ENCODE data around the gene MEIKIN.

Gene MEIKIN

DNA sequence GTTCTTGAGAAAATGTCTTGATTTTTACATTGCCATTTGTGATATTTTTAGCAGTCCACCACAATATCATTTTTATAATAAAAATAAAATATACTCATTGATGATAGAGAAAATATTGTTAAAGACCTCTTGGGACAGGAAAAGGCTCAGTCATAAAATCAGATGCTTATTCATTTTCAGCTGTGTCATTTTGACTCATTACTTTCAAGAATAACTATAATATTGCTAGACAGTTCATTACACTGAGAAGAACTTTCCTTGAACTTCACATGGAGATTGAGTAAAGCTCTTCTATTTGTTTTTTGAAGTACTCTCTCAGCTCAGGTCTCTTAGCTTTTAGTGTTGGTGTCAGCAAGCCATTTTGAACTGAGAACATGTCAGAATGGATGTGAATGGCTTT, 8.5 kb upstream of the MEIKIN start:
- Mint-ChIP-seq H3K4me1 (peaks cover 28% of the 10 kb centered on the region), H3K27ac (no peak overlapping the region), H3K27me3 (no peaks in the 10 kb centered on the region), H3K36me3 (ENCODE audit: low read depth) (peaks cover 14% of the 10 kb centered on the region), H3K4me3 (no peak overlapping the region), H3K9me3 (no peaks in the 10 kb centered on the region)
- no peak for DNase-seq
- no peak for ATAC-seq

DNA sequence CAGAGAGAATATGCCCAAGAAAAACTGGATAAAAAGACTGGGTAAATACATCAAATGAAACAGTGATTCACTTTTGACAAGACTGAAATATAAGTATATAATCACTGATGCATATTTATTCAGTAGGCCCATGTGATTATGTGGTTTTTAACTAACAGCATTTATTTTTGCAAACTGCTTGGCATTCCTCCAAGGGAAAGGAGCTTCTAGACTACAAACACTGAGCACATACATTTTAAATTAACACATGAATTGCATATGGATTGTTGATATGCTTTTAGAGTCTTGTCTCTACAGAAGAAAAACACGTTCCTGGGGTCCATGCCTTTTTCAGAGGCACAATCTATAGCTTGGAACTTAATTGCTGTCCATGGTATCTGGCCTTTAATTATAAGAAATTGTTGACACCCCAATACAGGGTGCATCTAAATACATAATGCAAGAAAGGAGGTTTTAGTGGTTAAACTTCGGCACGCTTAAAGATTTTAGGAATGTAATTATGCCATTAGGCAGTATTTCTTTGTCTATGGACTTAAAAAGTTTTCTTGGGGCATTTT, 6.9 kb upstream of the MEIKIN start:
- no peaks in the 10 kb centered on the region for H3K9me3 Mint-ChIP-seq
- H3K4me1 Mint-ChIP-seq: peaks cover 16% of the 10 kb centered on the region
- H3K36me3 Mint-ChIP-seq (ENCODE audit: low read depth): peaks cover 14% of the 10 kb centered on the region
- H3K4me3 Mint-ChIP-seq: no peak overlapping the region
- no peaks in the 10 kb centered on the region for H3K27me3 Mint-ChIP-seq
- H3K27ac Mint-ChIP-seq: no peak overlapping the region
- ATAC-seq (no peak), DNase-seq (no peak)

DNA sequence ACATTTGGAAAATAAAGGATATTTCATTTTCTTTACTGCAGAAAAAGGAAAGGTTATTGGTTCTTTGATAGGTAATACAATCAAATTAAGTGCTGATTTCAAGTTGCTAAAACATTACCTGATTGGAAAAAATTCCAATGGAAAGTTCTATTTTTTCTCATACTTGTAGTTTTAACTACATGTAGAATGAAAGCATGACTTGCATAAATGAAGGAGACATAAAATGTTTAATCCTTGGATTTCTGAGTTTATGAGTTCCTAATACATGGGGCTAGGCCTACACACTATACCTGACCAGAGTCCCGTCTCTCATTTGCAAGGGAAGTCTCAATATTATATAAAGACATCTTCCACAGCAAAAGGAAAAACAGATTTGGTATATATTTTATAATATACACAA, 5.2 kb upstream of the MEIKIN start:
- Mint-ChIP-seq H3K36me3 (ENCODE audit: low read depth) (peaks cover 13% of the 10 kb centered on the region), H3K27ac (no peak overlapping the region), H3K27me3 (no peaks in the 10 kb centered on the region), H3K4me3 (no peak overlapping the region), H3K9me3 (no peaks in the 10 kb centered on the region), H3K4me1 (peaks cover 7% of the 10 kb centered on the region)
- DNase-seq: no peak
- no peak for ATAC-seq

DNA sequence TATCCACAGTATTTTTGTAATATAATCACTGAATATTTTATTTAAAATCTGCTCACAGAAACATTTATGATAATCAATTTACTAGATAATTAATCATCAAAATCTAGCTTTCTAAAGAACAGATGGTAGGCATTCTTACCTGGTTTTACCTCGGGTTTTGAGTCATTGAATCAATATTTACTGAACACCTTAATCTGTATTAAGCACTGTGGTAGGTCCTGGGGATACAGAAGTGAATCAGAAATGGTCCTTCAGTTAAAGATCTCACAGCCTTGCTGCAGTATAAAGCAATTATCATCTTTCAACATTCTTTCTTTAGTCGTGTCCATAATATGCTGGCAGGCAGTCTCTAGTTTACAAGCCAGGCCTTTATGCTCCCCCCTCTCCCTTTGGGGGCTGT, 2.0 kb upstream of the MEIKIN start:
- Mint-ChIP-seq H3K36me3 (ENCODE audit: low read depth) (peaks cover 2% of the 10 kb centered on the region), H3K9me3 (no peaks in the 10 kb centered on the region), H3K27ac (no peak overlapping the region), H3K27me3 (no peaks in the 10 kb centered on the region), H3K4me1 (no peaks in the 10 kb centered on the region), H3K4me3 (no peak overlapping the region)
- ATAC-seq (no peak), DNase-seq (no peak)

DNA sequence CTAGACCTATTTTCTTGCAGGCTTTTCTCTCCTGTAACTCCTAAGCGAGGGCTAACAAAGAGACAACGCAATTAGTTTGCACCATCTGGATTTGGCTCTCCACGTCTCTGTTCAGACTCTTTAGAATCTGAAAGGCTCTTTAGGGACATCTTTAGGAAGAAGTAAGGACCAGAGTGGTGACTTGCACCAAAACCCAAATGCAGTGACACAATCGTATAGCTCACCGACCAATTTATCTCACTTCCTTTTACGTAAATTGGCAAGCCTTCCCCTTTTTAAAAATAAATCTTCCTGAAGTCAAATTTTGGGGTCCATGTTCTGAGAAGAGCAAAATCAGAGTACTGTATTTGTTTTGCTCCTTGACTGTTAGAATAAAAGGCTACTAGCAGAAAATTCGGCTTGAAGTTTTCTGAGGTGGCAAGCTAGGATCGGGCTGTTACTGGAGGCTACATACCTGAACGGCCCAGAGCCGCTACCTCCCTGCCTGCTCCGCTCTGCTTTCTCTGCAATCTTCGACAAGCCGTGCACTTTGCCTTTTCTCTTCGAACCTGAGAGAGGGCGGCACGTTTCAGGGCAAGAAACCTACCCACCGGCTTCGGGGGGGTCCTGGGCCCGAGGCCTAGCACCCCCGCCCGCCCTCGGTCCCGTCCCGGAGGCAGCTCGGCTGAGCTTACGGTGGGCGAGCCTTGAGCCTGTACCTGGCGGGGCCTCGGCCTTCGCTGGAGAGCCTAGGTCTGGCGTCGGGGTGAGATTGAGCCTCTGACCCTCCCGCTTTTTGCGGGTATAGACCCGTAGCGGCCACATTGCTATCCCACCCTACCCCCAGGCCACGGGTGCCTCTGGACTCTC, 537 bp downstream of the MEIKIN start:
- DNase-seq: no peak
- Mint-ChIP-seq H3K36me3 (ENCODE audit: low read depth) (peaks cover under 1% of the 10 kb centered on the region), H3K9me3 (no peaks in the 10 kb centered on the region), H3K27me3 (no peaks in the 10 kb centered on the region), H3K27ac (no peak overlapping the region), H3K4me1 (no peaks in the 10 kb centered on the region), H3K4me3 (no peak overlapping the region)
- ATAC-seq: no peak

DNA sequence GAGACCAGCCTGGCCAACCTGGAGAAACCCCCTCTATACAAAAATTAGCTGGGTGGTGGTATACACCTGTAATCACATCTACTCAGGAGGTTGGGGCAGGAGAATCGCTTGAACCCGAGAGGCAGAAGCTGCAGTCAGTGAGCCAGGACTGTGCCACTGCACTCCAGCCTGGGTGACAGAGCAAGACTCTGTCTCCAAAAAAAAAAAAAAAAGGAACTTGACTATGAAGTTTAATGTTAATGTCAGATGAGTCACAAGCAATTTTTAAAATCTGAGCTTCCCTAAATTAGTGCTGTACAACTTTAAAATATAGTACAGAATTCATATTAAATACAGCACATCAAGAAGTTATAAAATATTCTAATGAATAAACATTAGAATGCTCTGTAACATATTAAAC, 1.5 kb downstream of the MEIKIN start:
- ATAC-seq: no peak
- no peak for DNase-seq
- H3K27ac Mint-ChIP-seq: no peak overlapping the region
- H3K27me3 Mint-ChIP-seq: no peaks in the 10 kb centered on the region
- H3K36me3 Mint-ChIP-seq (ENCODE audit: low read depth): no peaks in the 10 kb centered on the region
- H3K4me3 Mint-ChIP-seq: no peak overlapping the region
- H3K9me3 Mint-ChIP-seq: no peaks in the 10 kb centered on the region
- H3K4me1 Mint-ChIP-seq: no peaks in the 10 kb centered on the region

DNA sequence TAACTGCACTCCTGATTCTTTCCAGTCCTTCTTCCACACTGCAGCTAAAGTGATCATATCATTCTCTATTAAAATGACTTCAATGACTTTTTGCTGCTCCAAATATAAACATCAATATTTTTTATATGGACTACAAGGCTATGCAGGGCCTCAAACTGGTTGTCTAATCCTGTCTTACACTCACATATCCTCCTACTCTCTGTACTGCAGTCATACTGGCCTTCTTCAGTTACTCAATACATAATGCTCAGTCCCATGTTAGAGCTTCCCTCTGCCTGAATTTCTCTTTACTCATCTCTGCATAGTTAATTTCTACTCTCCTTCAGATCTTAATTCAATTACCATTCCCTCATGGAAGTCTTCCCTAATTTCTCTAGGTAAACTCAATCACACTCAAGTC, 3.4 kb downstream of the MEIKIN start:
- Mint-ChIP-seq H3K27ac (no peak overlapping the region), H3K36me3 (ENCODE audit: low read depth) (no peaks in the 10 kb centered on the region), H3K4me1 (no peaks in the 10 kb centered on the region), H3K9me3 (no peaks in the 10 kb centered on the region), H3K27me3 (no peaks in the 10 kb centered on the region), H3K4me3 (no peak overlapping the region)
- ATAC-seq (no peak), DNase-seq (no peak)

DNA sequence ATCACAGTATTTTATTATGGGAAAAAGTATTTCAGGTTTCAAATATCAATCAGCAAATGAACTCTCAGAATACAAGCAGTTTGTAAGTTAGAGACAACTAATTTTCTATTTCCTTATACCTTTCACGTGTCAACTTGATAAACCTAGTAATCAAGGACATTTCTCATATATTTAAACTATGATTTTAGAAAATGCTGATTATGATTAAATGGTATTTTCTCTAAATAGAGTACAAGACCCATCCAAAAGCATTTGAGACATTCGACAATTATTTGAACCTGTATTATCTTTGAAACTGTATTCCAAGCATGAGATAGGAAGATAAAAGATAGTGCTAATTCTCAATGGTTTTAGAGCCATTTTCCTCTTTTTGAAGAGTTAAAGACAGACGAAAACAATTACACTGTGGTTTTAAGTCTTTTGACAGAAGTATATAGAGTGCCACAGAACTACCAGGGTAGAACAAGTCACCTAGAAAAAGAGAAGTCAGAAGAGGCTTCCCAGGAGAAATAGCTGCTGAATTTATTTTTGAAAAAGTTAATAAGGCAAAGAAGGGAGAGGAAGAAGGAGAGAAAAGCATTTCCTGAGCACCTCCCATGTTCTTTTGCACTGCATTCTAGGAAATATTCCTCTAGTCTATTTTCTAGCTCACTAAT, 5.6 kb downstream of the MEIKIN start:
- Mint-ChIP-seq H3K9me3 (no peaks in the 10 kb centered on the region), H3K4me1 (peaks cover 7% of the 10 kb centered on the region), H3K36me3 (ENCODE audit: low read depth) (no peaks in the 10 kb centered on the region), H3K27me3 (no peaks in the 10 kb centered on the region), H3K4me3 (no peak overlapping the region), H3K27ac (no peak overlapping the region)
- ATAC-seq (no peak), DNase-seq (no peak)

DNA sequence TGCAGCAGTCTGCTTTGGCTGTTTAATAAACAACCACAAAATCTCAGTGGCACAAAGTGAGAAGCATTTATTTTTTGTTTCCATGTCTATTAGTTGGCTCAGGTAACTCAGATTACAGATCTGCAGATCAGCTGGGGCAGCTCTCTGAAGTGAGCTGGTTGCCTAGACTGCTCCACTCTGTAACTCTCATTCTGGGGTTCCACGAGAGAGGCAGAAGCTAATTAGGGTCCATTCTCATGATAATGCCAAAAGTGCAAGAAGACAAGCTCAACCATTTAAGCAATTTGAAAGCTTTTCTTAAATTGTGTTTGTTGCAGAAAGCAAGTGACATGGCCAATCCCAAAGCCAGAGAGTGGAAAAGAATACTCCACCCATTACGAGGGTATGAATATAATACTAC, 13.2 kb downstream of the MEIKIN start:
- DNase-seq (no peak), ATAC-seq (no peak)
- peaks cover 6% of the 10 kb centered on the region for H3K36me3 Mint-ChIP-seq (ENCODE audit: low read depth)
- H3K4me1 Mint-ChIP-seq: peaks cover 7% of the 10 kb centered on the region
- peaks cover 1% of the 10 kb centered on the region for H3K27me3 Mint-ChIP-seq
- H3K4me3 Mint-ChIP-seq: no peak overlapping the region
- H3K27ac Mint-ChIP-seq: no peak overlapping the region
- H3K9me3 Mint-ChIP-seq: peaks cover 36% of the 10 kb centered on the region

DNA sequence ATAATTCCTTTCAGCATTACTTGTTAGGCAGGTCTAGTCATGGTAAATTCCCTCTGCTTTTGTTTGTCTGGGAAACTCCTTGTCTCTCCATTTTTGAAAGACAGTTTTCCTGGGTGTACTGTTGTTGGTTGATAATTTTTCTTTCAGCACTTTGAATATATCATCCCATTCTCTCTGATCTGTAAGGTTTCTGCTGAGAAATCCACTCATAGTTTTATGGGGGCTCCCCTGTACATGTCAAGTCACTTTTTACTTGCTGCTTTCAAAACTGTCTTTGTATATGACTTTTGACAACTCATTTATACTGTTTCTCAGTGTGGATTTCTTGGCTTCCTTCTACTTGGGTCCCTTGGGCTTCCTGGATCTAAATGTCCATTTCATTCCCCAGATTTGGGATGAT, 16.5 kb downstream of the MEIKIN start:
- Mint-ChIP-seq H3K9me3 (peaks cover 49% of the 10 kb centered on the region), H3K27ac (no peak overlapping the region), H3K4me1 (no peaks in the 10 kb centered on the region), H3K4me3 (no peak overlapping the region), H3K27me3 (peaks cover 1% of the 10 kb centered on the region), H3K36me3 (ENCODE audit: low read depth) (peaks cover 9% of the 10 kb centered on the region)
- no peak for DNase-seq
- ATAC-seq: no peak

DNA sequence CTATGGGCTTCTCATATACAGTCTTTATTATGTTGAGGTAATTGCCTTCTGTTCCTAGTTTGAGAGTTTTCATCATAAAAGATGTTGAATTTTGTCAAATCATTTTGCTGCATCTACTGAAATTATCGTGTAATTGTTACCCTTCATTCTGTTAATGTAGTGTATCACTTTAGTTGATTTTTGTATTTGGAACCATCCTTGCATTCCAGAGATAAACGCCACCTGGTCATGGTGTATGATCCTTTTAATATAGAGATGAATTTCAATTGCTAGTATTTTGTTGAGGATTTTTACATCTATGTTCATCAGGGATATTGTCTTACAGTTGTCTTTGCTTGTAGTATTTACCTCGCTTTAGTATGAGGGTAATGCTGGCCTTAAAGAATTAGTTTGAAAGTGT, 19.3 kb downstream of the MEIKIN start:
- Mint-ChIP-seq H3K9me3 (peaks cover 49% of the 10 kb centered on the region), H3K27me3 (peaks cover 1% of the 10 kb centered on the region), H3K36me3 (ENCODE audit: low read depth) (peaks cover 5% of the 10 kb centered on the region), H3K27ac (no peak overlapping the region), H3K4me3 (no peak overlapping the region), H3K4me1 (no peaks in the 10 kb centered on the region)
- DNase-seq (no peak), ATAC-seq (no peak)

DNA sequence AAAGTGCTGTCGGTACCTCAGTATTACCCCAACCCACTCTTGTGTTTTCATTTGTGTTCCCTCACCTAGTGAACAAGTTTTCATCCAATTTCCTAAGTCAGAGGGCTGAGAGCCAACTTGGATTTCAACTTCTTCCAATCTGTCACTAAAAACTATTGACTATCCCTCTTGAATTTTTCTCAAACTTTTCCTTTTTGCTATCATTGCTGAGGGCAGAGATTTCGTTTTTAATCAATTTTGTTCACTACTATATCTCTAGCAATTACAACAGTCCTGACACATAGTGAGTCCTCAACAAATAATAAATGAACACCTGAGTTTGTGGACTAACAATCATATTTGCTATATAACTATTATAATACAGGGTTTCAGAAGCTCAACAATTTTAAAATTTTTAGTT, 29.0 kb downstream of the MEIKIN start:
- no peak for DNase-seq
- Mint-ChIP-seq H3K4me1 (no peaks in the 10 kb centered on the region), H3K9me3 (no peaks in the 10 kb centered on the region), H3K27ac (no peak overlapping the region), H3K4me3 (no peak overlapping the region), H3K27me3 (no peaks in the 10 kb centered on the region), H3K36me3 (ENCODE audit: low read depth) (no peaks in the 10 kb centered on the region)
- ATAC-seq: no peak

DNA sequence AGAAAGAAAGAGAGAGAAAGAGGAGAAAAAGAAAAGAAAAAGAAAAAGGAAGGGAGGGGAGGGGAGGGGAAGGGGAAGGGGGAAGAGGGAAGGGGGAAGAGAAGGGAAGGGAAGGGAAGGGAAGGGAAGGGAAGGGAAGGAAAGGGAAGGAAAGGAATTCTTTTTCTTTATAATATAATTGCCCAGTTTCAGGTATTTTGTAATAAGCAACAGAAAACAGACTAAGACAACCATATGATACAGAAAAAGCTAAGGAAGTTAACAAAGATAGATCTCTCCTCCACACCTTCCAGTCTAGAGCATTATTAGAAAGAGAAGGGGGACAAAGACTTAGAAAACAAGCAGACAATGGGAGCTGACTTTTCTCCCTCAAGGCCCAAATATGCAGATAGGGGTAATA, 31.0 kb downstream of the MEIKIN start:
- DNase-seq (no peak), ATAC-seq (no peak)
- Mint-ChIP-seq H3K4me3 (no peak overlapping the region), H3K4me1 (no peaks in the 10 kb centered on the region), H3K36me3 (ENCODE audit: low read depth) (no peaks in the 10 kb centered on the region), H3K9me3 (peaks cover 5% of the 10 kb centered on the region), H3K27ac (no peak overlapping the region), H3K27me3 (no peaks in the 10 kb centered on the region)

DNA sequence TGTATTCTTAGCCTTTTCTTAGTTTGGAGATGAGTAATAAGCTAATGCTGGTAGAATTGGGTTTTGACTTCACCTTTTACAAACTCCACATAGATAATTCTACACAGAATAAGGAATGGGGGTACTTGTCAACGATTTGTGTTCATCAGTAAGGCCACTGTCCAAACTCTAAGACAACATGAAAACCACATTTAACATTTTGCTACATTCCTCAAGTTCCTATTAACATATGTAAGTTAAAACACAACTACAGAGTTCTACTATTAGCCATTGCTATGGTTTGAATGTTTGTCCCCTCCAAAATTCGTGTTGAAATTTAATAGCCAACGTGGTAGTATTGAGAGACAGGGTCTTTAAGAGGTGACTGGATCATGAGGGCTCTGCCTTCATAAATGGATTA, 31.9 kb downstream of the MEIKIN start:
- Mint-ChIP-seq H3K27ac (no peak overlapping the region), H3K4me1 (no peaks in the 10 kb centered on the region), H3K9me3 (peaks cover 5% of the 10 kb centered on the region), H3K36me3 (ENCODE audit: low read depth) (no peaks in the 10 kb centered on the region), H3K4me3 (no peak overlapping the region), H3K27me3 (no peaks in the 10 kb centered on the region)
- no peak for DNase-seq
- ATAC-seq: no peak

DNA sequence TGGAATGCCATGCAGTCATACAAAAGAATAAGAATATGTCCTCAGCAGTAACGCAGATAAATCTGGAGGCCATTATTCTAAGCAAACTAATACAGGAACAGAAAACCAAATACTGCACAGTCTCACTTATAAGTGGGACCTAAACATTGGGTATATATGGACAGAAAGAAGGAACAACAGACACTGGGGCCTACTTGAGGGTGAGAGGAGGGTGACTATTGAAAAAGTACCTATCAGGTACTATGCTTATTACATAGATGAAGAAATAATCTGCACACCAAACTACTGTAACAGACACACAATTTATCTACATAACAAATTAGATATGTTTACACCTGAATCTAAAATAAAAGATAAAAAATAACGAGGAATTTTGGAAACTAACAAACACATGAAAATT, 38.8 kb downstream of the MEIKIN start:
- no peak overlapping the region for H3K27ac Mint-ChIP-seq
- ATAC-seq (no peak), DNase-seq (no peak)
- H3K4me3 Mint-ChIP-seq: no peak overlapping the region
- peaks cover 27% of the 10 kb centered on the region for H3K36me3 Mint-ChIP-seq (ENCODE audit: low read depth)
- peaks cover 47% of the 10 kb centered on the region for H3K9me3 Mint-ChIP-seq
- H3K27me3 Mint-ChIP-seq: no peaks in the 10 kb centered on the region
- H3K4me1 Mint-ChIP-seq: peaks cover 20% of the 10 kb centered on the region
